Breast epithelium (tissue), 4 donors: ENCODE measurements around the gene PPARG. TPM values are rescaled to one million over a fixed set of nuclear protein-coding genes. Genes with fewer than 3 reads are reported as not detected.

ENCODE experiments used
- DNase-seq, 2 donors: peaks; one replicate each; pipeline ENCODE4 v3.0.0-alpha.2; 2019; ENCODE audit warnings: low spot score in 2 of 2
- H3K27ac ChIP-seq, 2 donors: fragments of 200-600 bp; sonication (generic) in 1 of 2; one replicate each; pipeline ENCODE4 v1.5.1; 2016 to 2019; ENCODE audit warnings: mild to moderate bottlenecking in 1 of 2
- H3K27me3 ChIP-seq, 2 donors: fragments of 200-600 bp; sonication (generic) in 1 of 2; one replicate each; pipeline versions ENCODE4 v1.5.1 to v1.6.0; 2017 to 2019; ENCODE audit warnings: control low read depth in 1 of 2, mild to moderate bottlenecking in 1 of 2
- H3K36me3 ChIP-seq: fragments of 200-600 bp; one replicate; pipeline ENCODE4 v1.5.1; 2019
- H3K4me1 ChIP-seq, 2 donors: fragments of 200-600 bp; sonication (generic); one replicate each; pipeline ENCODE4 v1.5.1; 2016 to 2019; ENCODE audit warnings: control low read depth in 1 of 2
- H3K4me3 ChIP-seq, 3 donors: fragments of 200-600 bp; sonication (generic); 1 replicate in 2 of 3; 2 replicates in 1 of 3; pipeline ENCODE4 v1.5.1; 2016 to 2019; ENCODE audit warnings: mild to moderate bottlenecking in 3 of 3, moderate library complexity in 2 of 3
- H3K9me3 ChIP-seq, 2 donors: fragments of 200-600 bp; sonication (generic) in 1 of 2; one replicate each; pipeline ENCODE4 v1.5.1; 2016 to 2019; ENCODE audit warnings: control low read depth in 1 of 2
- CTCF ChIP-seq, 3 donors: fragments of 450-650 bp; IDR thresholded peaks; one replicate each; pipeline ENCODE4 v1.5.1; 2016 to 2017; ENCODE audit warnings: antibody characterized with exemption in 3 of 3, mild to moderate bottlenecking in 3 of 3, moderate library complexity in 3 of 3
- POLR2A ChIP-seq: fragments of 450-650 bp; IDR thresholded peaks from one replicate; pipeline ENCODE4 v1.6.1; 2016; ENCODE audit warnings: antibody characterized with exemption, mild to moderate bottlenecking, moderate library complexity
- POLR2AphosphoS5 ChIP-seq, 3 donors: sonication (generic); formaldehyde crosslinking; IDR thresholded peaks; one replicate each; pipeline ENCODE4 v1.6.1; 2017; ENCODE audit warnings: antibody characterized with exemption in 3 of 3
- intact Hi-C: fragments of 100-400 bp; cut with DNase I; formaldehyde crosslinking; loops from one replicate; pipeline ENCODE4 v1.15.1; 2023; ENCODE audit warnings: low total_unique reads
- total RNA-seq, 3 donors: library from RNA; depleted of rRNA; stranded (reverse); fragments of >200 nt; gene quantifications; one replicate each; pipeline ENCODE4 v1.1.0, GENCODE V29; 2016

PPARG gene
- total RNA-seq: 100 to 1,000 TPM in 1 of 3 donors, 10 to 100 TPM in 2; 44.2 to 359 (median 96.0) TPM

GRCh38 chr3:12288182-12289129 lies at the start of gene PPARG:
Gene PPARG (plus strand): TSS chr3:12289070. CDS start chr3:12379712, 90,642 bp downstream.
- H3K9me3 ChIP-seq: no peaks in the 10 kb centered on the region
- no peaks in the 10 kb centered on the region for H3K27me3 ChIP-seq
- intact Hi-C loops: no loop called here
- no peak for DNase-seq
- H3K36me3 ChIP-seq: no peaks in the 10 kb centered on the region
- TF ChIP-seq POLR2A (peak; percentile 1), POLR2AphosphoS5 (IDR thresholded peaks at IDR 0.05) (no peak)
- peak within 1 kb of the TSS; percentile 71 to 91 (median 88) for H3K4me3 ChIP-seq
- peak within 1 kb of the TSS; percentile 83 to 89 for H3K27ac ChIP-seq
- H3K4me1 ChIP-seq: no peaks in the 10 kb centered on the region

GRCh38 chr3:12239301-12239700 lies 49.6 kb upstream of the PPARG start:
- intact Hi-C loops: no loop called here
- peak in 1 of 2 donors; percentile 26 for DNase-seq

GRCh38 chr3:12242772-12243171 lies 46.1 kb upstream of the PPARG start:
- H3K27ac ChIP-seq: no peak overlapping the region
- TF ChIP-seq CTCF (IDR thresholded peaks at IDR 0.05): no peak
- TF ChIP-seq POLR2AphosphoS5 (IDR thresholded peaks at IDR 0.05): no peak
- TF ChIP-seq POLR2A: no peak
- DNase-seq: no peak
- no peaks in the 10 kb centered on the region for H3K9me3 ChIP-seq
- H3K36me3 ChIP-seq: no peaks in the 10 kb centered on the region
- intact Hi-C loops: no loop called here
- no peaks in the 10 kb centered on the region for H3K27me3 ChIP-seq
- no peak overlapping the region for H3K4me3 ChIP-seq
- no peaks in the 10 kb centered on the region for H3K4me1 ChIP-seq

More at GRCh38 chr3:12239301-12239700, 49.6 kb upstream of the PPARG start:
- Histone ChIP-seq H3K4me3 (no peak overlapping the region), H3K36me3 (no peaks in the 10 kb centered on the region), H3K9me3 (no peaks in the 10 kb centered on the region), H3K27me3 (no peaks in the 10 kb centered on the region), H3K4me1 (no peaks in the 10 kb centered on the region), H3K27ac (no peak overlapping the region)
- TF ChIP-seq CTCF (IDR thresholded peaks at IDR 0.05) (no peak), POLR2AphosphoS5 (IDR thresholded peaks at IDR 0.05) (no peak), POLR2A (no peak)

- no peak for DNase-seq
- no peak overlapping the region for H3K4me3 ChIP-seq
- TF ChIP-seq POLR2A (no peak), POLR2AphosphoS5 (IDR thresholded peaks at IDR 0.05) (no peak), CTCF (IDR thresholded peaks at IDR 0.05) (no peak)
- intact Hi-C loops: no loop called here
- no peaks in the 10 kb centered on the region for H3K4me1 ChIP-seq
- peaks cover 6 to 8% of the 10 kb centered on the region in 2 donors for H3K9me3 ChIP-seq
- H3K27me3 ChIP-seq: no peaks in the 10 kb centered on the region
- no peaks in the 10 kb centered on the region for H3K36me3 ChIP-seq
- H3K27ac ChIP-seq: no peak overlapping the region
These were observed 42.2 kb upstream of the PPARG start for GRCh38 chr3:12246497-12247163.

- DNase-seq: no peak
- H3K27ac ChIP-seq: no peak overlapping the region
- TF ChIP-seq CTCF (IDR thresholded peaks at IDR 0.05) (no peak), POLR2A (no peak), POLR2AphosphoS5 (IDR thresholded peaks at IDR 0.05) (no peak)
- H3K4me1 ChIP-seq: no peaks in the 10 kb centered on the region
- H3K36me3 ChIP-seq: no peaks in the 10 kb centered on the region
- no peak overlapping the region for H3K4me3 ChIP-seq
- H3K27me3 ChIP-seq: no peaks in the 10 kb centered on the region
- H3K9me3 ChIP-seq: peaks cover 6 to 8% of the 10 kb centered on the region in 2 donors
- intact Hi-C loops: no loop called here
These were observed 41.5 kb upstream of the PPARG start for GRCh38 chr3:12247411-12247810.
